ENCODE results near the gene C4orf36. TPM values are rescaled to one million over a fixed set of nuclear protein-coding genes. Genes with fewer than 3 reads are reported as not detected.

Gene C4orf36
- total RNA-seq, 4 donors from 2014 or later, result 0.83 to 2.4 (median 1.4) TPM; not detected in 1

DNA sequence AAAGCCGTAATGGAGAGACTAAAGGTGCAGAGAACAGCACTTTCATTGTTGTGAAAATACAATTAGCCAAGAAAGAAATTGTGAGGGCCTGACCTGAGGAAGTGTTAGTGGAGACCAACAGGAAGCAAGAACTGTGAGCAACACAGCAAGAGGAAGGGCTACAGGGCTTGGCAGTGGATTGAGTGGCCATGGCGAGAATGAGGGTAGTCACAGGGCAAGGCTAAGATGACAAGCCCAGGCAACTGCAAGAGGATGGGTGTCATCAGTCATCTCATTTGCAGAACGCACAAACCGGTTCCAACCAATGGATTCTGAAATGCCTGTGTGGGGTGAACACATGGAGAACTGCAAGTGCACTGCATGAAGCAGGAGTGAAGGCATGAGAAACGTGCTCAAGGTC, 46.6 kb downstream of the C4orf36 start:
- WGBS, result 56% methylated on average over 5 of the region's 5 CpGs
- Histone ChIP-seq H3K36me3 (no peaks in the 10 kb centered on the region), H3K9me3 (no peaks in the 10 kb centered on the region), H3K27ac (peak overlapping the region; percentile 89), H3K4me1 (peaks cover 80% of the 10 kb centered on the region), H3K27me3 (no peaks in the 10 kb centered on the region), H3K4me3 (peak overlapping the region; percentile 58)
- peak in 2 of 3 donors; percentile 19 to 64 for TF ChIP-seq POLR2AphosphoS5 (IDR thresholded peaks at IDR 0.05)
- TF ChIP-seq EP300 (IDR thresholded peaks at IDR 0.05), result no peak
- DNase-seq (ENCODE audit: low spot score in 2 of 2), result no peak

GRCh38 chr4:86841309-86841708, 50.9 kb downstream of the C4orf36 start:
- H3K9me3 ChIP-seq, result no peaks in the 10 kb centered on the region
- 62% methylated on average over 1 of the region's 1 CpG for WGBS
- no peaks in the 10 kb centered on the region for H3K36me3 ChIP-seq
- no peak overlapping the region for H3K4me3 ChIP-seq
- TF ChIP-seq POLR2A (IDR thresholded peaks at IDR 0.05) (no peak), POLR2AphosphoS5 (IDR thresholded peaks at IDR 0.05) (no peak), EP300 (IDR thresholded peaks at IDR 0.05) (no peak)
- TF ChIP-seq, protein P1, sequence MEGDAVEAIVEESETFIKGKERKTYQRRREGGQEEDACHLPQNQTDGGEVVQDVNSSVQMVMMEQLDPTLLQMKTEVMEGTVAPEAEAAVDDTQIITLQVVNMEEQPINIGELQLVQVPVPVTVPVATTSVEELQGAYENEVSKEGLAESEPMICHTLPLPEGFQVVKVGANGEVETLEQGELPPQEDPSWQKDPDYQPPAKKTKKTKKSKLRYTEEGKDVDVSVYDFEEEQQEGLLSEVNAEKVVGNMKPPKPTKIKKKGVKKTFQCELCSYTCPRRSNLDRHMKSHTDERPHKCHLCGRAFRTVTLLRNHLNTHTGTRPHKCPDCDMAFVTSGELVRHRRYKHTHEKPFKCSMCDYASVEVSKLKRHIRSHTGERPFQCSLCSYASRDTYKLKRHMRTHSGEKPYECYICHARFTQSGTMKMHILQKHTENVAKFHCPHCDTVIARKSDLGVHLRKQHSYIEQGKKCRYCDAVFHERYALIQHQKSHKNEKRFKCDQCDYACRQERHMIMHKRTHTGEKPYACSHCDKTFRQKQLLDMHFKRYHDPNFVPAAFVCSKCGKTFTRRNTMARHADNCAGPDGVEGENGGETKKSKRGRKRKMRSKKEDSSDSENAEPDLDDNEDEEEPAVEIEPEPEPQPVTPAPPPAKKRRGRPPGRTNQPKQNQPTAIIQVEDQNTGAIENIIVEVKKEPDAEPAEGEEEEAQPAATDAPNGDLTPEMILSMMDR (IDR thresholded peaks at IDR 0.05), result no peak
- DNase-seq (ENCODE audit: low spot score in 2 of 2), result no peak
- peaks cover 68% of the 10 kb centered on the region for H3K4me1 ChIP-seq
- H3K27ac ChIP-seq, result peak overlapping the region; percentile 76
- no peaks in the 10 kb centered on the region for H3K27me3 ChIP-seq

DNA sequence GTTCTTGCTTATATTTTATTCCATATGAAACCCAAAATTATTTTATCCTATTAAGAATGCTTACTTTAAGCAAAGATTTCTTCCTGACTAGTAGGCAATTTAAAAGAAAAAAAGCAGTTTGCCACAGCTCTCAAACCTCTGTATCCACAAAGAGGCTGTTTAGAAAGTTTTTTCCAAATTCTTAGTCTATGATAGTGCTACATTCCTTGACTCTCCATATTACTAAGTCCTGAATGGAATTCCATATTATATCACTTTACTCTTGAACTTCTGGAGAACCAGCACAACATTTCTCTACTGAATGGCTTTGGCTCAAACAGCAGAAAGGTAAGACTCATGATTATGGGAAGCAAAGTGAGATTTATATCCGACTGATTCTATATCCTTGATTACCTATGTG, 51.4 kb downstream of the C4orf36 start:
- 77% methylated on average over 1 of the region's 1 CpG for WGBS
- TF ChIP-seq POLR2A (IDR thresholded peaks at IDR 0.05), result no peak
- TF ChIP-seq EP300 (IDR thresholded peaks at IDR 0.05), result no peak
- TF ChIP-seq POLR2AphosphoS5 (IDR thresholded peaks at IDR 0.05), result no peak
- TF ChIP-seq, protein P1 (IDR thresholded peaks at IDR 0.05), result no peak
- no peak overlapping the region for H3K4me3 ChIP-seq
- H3K9me3 ChIP-seq, result no peaks in the 10 kb centered on the region
- H3K36me3 ChIP-seq, result no peaks in the 10 kb centered on the region
- no peaks in the 10 kb centered on the region for H3K27me3 ChIP-seq
- H3K27ac ChIP-seq, result peak overlapping the region; percentile 76
- H3K4me1 ChIP-seq, result peaks cover 64% of the 10 kb centered on the region
- no peak for DNase-seq (ENCODE audit: low spot score in 2 of 2)

DNA sequence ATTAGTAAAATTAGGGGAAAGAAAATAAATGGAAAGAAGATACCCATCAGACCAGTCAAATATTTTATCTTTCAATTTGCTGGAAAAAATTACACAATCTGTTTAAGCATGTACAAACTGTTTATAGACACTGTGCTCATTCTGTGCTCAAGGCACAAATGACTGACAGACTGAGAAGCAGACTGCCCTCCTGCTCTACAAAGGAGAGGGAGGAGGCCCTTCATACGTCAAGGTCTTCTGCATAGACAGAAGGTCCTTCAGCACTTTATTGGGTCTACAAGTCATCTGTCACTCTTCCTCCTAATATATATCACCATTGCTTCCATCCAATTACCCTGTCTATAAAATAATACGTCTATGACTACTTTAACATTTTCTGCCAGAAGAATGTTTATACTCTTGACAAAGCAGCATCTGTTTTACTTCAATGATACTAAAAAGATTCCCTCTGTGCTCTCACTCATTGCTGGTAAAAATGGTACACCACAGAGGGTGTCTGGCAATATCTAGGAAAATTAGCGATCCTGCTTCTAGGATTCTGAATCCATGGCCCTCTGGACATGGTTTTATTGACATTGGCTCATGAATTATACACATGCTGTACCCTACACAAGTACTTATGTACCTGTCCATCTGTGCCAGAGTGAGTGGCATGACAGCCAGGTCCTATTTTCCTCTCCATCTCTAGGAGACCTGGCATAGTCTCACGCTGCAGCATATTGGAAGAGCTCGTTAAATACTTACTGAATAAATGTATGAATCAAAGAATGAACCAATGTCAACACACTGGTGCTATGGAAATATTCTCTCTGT, 54.3 kb downstream of the C4orf36 start:
- H3K36me3 ChIP-seq, result no peaks in the 10 kb centered on the region
- no peaks in the 10 kb centered on the region for H3K9me3 ChIP-seq
- peaks cover 41% of the 10 kb centered on the region for H3K4me1 ChIP-seq
- TF ChIP-seq EP300 (IDR thresholded peaks at IDR 0.05) (no peak), POLR2A (IDR thresholded peaks at IDR 0.05) (no peak), POLR2AphosphoS5 (IDR thresholded peaks at IDR 0.05) (no peak)
- TF ChIP-seq, protein P1 (IDR thresholded peaks at IDR 0.05), result no peak
- H3K27me3 ChIP-seq, result no peaks in the 10 kb centered on the region
- 43% methylated on average over 5 of the region's 5 CpGs for WGBS
- H3K27ac ChIP-seq, result peak overlapping the region; percentile 66
- DNase-seq (ENCODE audit: low spot score in 2 of 2), result no peak
- H3K4me3 ChIP-seq, result no peak overlapping the region

DNA sequence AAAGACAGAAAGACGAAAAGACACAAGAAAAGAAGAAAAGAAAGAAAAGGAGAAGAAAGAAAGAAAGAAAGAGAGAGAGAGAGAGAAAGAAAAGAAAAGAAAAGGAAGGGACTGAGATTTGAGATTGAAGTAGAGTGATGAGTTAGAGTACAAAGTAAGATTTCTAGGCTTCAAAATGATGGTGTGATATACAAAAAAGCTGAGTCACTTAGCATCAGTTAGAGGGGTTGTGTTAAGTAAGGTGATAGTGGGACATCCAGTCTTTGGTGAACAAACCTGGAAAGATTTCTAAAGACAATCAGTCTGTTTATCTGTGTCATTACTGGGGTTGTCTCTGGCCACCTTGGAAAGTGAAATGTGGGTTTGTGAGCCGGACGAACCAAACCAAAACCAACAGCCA, 56.5 kb downstream of the C4orf36 start:
- no peaks in the 10 kb centered on the region for H3K36me3 ChIP-seq
- H3K4me1 ChIP-seq, result peaks cover 41% of the 10 kb centered on the region
- no peak for DNase-seq (ENCODE audit: low spot score in 2 of 2)
- 84% methylated on average over 3 of the region's 3 CpGs for WGBS
- H3K4me3 ChIP-seq, result no peak overlapping the region
- no peak for TF ChIP-seq POLR2A (IDR thresholded peaks at IDR 0.05)
- TF ChIP-seq, protein P1 (IDR thresholded peaks at IDR 0.05), result no peak
- no peak for TF ChIP-seq EP300 (IDR thresholded peaks at IDR 0.05)
- H3K27ac ChIP-seq, result no peak overlapping the region
- no peaks in the 10 kb centered on the region for H3K9me3 ChIP-seq
- no peaks in the 10 kb centered on the region for H3K27me3 ChIP-seq
